Head of caudate nucleus (tissue), 42 donors: ENCODE data around the gene PSD.

Experiments used
- DNase-seq, 42 donors: peaks; one replicate each; pipeline versions ENCODE4 v3.0.0 to v3.0.0-alpha.2; 2020 to 2021; ENCODE audit warnings: mixed read lengths in 7 of 42
- intact Hi-C: fragments of 100-400 bp; cut with DNase I; formaldehyde crosslinking; loops from one replicate; pipeline ENCODE4 v1.15.0; 2022

The PSD gene

DNA sequence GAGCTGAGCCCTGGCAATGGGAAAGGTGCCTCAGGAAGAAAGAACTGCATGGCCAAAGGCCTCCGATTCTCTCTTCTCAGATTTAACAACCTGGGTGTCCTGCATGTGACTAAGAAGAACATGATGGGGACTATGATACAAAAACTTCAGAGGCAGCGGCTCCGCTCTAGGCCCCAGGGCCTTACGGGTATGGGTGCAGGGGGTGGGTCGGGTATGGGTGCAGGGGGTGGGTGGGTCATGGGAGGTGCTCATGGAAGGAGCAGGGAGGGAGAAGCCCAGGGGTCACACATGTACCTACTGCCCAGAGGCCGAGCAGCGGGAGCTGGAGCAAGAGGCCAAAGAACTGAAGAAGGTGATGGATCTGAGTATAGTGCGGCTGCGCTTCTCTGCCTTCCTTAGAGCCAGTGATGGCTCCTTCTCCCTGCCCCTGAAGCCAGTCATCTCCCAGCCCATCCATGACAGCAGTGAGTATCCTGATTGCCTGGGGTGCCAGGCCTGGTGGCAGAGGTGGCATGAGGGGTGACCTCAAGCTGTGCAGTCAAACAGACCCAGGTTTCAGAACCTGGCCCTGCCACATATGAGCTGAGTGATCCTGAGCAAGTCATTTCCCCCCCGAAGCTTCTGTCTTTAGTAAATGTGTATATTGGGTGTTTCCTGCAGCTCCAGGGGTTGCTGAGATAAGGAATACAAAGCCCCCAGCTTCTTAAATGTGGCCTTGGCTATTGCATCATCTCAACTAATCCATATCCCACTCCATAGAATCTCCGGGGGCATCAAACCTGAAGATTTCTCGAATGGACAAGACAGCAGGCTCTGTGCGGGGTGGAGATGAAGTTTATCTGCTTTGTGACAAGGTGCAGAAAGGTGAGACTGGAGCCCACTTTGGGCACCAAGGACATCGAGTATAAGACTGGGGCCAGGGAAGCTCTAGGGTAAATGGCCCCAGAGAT is 21.1 kb downstream of the PSD start:
- intact Hi-C loops: no loop called here
- DNase-seq: no peak

DNA sequence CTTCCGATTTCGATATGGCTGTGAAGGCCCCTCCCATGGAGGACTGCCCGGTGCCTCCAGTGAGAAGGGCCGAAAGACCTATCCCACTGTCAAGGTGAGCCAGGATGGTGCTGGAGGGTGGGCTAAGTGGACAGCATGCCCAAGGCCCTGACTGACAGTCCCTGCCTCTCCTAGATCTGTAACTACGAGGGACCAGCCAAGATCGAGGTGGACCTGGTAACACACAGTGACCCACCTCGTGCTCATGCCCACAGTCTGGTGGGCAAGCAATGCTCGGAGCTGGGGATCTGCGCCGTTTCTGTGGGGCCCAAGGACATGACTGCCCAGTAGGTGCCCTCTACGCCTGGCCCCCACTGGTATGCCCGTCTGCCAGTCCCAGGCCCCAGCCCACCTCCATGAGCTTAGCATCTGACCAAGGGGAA is 21.8 kb downstream of the PSD start:
- DNase-seq: no peak
- intact Hi-C loops: no loop called here

DNA sequence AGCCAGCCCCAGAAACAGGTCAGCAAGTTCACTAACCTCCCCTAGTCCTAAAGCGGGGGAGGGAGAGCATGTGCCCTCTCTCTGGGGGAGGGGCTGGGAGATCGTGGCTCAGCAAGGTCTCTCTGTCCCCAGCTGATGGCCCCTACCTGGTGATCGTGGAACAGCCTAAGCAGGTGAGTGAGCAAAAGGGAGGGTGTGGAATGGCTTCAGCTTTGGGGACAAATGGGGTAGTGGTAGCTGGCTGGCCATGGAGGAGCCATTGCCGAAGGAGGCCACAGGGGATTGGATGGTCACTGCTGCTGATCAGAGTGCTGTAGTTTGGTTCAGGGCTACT is 22.3 kb downstream of the PSD start:
- DNase-seq: no peak
- intact Hi-C loops: no loop called here

DNA sequence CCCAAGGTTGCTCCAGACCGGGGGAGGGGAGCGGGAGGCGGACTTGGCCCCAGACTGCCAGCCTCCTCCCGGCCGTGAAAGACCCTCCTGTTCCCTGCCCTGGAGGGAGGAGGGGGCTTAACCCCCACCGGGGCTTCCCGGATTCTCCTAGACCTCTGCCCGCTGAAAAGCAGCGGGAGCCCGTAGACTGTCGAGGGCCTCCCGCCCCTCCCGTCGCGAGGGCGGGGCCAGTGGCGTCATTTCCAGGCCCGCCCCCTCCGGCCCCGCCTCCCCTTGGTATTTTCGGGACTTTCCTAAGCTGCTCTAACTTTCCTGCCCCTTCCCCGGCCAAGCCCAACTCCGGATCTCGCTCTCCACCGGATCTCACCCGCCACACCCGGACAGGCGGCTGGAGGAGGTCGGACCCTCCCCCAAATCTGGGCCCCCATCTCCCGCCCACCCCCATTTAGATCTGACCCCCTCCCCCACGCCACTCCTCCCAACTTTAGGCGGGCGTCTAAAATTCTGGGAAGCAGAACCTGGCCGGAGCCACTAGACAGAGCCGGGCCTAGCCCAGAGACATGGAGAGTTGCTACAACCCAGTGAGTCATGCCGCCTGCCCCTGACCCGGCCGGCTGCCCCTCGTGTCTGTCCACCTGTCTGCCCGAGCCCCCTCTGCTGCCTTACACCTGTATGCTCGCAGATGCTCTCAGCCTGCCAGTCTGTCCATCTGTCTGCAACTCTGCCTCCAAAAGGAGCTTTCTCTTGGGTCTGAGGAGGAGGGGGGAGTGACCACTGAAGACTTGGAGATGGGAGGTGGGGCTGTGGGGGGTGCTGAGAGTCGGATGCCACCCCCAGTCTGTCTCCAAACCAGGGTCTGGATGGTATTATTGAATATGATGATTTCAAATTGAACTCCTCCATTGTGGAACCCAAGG is 22.9 kb downstream of the PSD start, which contains the start of gene NFKB2:
Gene NFKB2, plus strand, starts transcription at position 306 of the 917 bp plus-strand sequence. Its CDS starts 255 bp downstream, at position 561.
- intact Hi-C loops: no loop called here
- peak; percentile 66 to 93 (median 86) for DNase-seq

DNA sequence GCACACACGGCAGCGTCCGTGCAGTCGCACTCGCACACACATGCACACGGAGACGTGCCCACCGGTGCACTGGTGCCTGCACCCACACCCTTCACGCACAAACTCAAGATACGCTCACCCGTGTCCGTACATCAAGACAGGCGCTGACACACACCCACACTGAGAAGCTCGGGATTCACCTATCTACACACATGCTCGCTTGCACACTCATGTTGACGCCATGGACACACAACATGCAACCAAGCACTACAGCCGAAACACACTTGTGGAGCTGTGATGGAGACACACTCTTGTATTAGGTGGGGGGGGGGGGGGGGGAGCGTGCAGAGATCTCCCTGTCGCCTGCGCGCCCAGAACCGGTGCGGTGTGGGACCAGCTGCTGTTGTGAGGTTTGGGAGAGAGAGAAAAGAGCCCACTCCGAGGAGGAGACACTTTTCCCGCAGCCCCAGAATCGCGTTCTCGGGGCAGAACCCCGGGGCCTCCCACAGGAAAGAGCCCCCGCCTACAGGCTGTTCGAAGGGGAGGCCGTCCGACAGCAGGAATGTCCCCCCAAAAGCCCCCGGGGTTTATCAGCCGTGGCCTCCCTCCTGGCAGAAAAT is 23.7 kb downstream of the PSD start:
- intact Hi-C loops: no loop called here
- DNase-seq: peak in 16 of 42 donors; percentile 10 to 64 (median 42)

DNA sequence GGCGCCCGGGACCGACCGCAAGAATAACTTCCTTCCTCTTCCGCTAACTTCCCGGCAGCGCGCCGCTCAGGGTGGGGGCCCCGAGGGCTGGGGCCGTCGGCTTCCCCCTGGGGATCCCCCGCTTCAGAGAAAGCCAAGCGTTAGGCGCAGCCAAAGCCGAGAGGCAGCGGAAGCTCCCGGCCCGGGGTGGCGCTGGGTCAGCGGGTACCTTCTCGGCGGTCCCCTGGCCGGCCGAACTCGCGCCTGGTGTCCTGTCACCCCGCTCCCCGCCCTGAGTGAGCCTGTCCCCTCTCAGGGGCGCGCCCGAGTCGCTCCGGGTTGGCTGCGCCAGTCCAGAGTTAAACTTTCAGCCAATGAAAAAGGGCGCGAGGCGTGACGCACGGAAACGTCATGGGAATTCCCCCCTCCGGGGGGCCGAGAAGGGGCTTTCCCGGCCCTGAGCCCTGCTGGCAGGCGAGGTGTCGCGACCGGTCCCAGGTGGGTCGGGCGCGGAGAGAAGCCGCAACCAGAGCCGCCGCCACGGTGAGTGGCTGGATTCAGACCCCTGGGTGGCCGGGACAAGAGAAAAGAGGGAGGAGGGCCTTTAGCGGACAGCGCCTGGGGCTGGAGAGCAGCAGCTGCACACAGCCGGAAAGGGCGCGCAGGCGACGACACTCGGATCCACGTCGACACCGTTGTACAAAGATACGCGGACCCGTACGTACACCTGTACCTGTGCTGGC is 24.3 kb downstream of the PSD start:
- peak; percentile 73 to 94 (median 88) for DNase-seq
- intact Hi-C loops: no loop called here

DNA sequence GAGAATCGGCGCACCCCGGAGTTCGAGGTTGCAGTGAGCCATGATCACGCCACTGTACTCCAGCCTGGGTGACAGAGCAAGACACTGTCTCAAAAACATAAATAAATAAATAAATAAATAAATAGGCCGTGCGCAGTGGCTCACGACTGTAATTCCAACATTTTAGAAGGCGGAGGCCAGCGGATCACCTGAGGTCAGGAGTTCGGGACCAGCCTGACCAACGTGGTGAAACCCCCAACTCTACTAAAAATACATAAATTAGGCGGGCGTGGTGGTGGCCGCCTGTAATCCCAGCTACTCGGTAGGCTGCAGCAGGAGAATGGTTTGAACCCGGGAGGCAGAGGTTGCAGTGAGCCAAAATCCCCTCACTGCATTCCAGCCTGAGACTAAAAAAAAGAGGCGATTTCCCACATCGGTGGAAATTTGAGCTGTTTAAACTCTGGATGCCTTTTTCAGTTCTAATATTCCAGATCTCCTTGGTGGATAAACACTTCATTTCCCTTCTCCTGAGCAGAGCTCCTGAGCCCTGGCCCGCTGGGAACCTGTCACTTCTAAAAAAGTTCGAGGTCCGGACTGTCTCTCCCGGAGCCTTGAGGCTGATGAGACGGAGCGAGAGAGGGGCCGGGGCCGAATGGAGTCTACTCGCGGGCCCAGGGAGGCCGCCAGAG is 25.0 kb downstream of the PSD start:
- DNase-seq: peak in 1 of 42 donors; percentile 88
- intact Hi-C loops: no loop called here

DNA sequence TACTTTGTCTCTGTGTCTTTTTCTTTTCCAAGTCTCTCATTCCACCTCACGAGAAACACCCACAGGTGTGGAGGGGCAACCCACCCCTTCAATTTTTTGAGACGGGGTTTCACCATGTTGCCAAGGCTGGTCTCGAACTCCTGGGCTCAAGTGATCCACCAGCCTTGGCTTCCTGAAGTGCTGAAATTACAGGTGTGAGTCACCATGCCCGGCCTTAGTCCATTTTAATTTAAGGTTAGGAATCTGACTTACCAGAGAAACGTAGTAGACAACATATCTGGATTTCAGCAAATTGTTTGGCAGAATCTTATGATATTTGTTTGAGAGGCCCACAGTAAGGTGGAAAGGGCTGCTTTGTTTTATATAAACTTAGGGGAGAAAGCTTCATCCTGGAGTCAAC is 26.3 kb downstream of the PSD start:
- DNase-seq: no peak
- intact Hi-C loops: no loop called here

DNA sequence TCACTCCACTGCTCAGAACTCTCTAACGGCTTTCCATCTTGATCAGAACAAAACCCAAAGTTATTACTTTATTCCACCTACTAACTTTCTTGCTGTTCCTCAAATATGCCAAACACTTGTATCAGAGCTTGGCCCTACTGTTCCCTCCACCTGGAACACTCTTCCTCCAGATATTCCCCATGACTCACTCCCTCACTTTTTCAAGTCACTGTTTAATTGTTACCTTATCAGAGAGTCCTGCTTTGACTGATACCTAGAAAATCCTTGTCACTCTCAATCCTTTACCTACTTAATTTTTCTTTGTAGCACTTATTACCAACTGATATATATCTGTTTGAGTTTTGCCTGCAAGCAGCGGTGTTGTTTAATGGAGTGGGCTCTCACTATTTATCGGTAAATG is 28.7 kb downstream of the PSD start:
- intact Hi-C loops: no loop called here
- DNase-seq: peak in 1 of 42 donors; percentile 66

DNA sequence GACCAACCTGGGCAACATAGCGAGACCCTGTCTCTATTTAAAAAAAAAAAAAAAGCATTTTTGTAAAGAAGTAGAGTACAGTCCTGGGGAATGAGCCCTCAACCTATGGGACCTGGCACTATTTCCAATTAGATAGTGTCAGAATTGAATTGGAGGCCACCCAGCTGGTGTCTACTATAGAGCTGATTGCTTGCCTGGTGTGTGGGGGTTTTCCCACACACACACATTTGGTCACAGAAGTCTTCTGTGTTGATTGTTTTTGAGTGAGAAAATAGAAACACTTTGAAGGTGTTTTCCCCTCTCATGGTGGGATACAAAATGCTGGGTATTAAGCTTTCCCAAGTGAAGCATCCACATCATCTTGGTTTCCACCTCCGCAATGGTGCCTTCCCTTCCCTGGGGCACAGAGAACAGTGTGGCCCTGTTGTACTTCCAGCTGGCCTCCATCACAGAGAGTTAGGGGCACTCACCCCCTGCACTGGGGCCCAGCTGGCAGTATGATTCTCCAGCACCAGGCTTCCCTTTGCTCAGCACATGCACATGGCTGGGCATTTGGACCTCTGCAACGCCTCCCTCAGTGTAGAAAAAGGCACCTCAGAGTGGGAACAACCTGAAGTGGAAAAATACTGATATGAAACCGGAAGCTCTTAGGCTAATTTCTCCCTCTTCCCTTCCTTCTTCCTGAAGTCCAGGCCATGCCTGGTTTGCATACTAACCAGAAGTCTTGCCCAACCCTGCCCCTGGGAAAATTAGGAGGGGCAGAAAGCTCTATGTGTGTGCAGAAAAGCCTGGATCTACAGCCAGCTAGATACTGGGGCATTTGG is 33.8 kb downstream of the PSD start:
- intact Hi-C loops: no loop called here
- peak in 1 of 42 donors; percentile 42 for DNase-seq

DNA sequence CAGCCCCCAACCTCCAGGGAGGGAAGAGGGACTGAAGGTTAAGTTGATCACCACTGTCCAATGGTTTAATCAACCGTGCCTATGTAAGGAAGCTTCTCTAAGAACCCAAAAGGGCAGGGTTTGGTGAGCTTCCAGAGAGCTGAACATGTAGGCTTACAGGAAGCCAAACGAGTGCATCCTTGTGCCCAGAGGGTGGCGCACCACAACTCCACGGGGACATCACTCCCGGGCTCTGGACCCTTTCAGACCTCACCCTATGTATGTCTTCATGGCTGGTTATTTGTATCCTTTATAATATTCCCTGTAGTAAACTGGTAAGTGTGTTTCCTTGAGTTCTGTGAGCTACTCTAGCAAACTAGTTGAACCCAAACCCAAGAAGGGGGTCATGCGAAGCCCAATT is 34.5 kb downstream of the PSD start:
- intact Hi-C loops: no loop called here
- DNase-seq: no peak

DNA sequence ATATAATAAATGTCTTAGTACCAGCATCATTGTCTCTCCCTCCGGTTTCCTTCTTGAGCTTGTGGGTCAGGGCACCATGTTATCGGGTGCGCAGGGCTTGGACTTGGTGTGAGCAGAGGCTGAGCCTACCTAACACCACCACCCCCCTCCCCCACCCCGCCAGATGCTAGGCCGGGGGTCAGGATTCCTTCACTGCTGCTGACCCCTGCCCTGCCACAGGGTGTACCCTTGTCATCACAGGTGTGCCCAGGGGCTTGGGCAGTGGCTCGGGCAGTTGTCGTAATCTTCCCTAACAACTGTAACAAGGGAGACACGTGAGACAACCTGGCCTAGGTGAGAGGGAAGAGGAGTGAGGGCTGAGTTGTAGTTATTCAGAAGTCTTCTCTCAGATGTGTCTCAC is 35.7 kb downstream of the PSD start:
- intact Hi-C loops: no loop called here
- DNase-seq: no peak

DNA sequence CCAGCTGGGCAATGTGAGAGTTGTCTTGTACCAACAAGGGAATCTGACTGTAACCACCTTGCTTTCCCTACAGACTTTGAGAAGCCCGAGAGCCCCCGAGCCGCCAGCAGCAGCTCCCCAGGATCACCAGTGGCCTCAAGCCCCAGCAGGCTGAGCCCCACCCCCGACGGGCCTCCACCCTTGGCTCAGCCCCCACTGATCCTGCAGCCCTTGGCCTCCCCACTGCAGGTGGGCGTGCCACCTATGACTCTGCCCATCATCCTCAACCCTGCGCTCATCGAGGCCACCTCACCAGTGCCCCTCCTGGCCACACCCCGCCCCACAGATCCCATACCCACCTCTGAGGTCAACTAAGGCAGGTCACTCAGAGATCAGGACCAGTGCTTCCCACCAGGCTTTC is 36.6 kb downstream of the PSD start:
- DNase-seq: no peak
- intact Hi-C loops: no loop called here

DNA sequence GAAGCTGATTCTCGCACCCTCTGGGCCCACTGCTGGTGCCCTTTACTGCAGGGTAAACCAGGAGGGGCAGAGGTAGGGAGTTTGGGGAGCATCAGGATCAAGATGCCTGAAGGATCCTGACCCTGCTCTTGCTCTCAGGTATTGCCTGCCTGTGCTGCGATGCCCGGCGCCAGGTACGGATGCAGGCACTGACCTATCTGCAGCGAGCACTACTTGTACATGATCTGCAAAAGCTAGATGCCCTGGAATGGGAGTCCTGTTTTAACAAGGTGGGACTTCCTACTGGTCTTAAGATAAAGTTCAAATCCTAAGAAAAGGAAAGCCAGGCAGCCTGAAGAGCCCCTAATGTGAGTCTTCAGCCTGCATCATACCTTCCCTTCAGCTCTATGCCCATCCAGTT is 39.2 kb downstream of the PSD start:
- intact Hi-C loops: no loop called here
- no peak for DNase-seq

DNA sequence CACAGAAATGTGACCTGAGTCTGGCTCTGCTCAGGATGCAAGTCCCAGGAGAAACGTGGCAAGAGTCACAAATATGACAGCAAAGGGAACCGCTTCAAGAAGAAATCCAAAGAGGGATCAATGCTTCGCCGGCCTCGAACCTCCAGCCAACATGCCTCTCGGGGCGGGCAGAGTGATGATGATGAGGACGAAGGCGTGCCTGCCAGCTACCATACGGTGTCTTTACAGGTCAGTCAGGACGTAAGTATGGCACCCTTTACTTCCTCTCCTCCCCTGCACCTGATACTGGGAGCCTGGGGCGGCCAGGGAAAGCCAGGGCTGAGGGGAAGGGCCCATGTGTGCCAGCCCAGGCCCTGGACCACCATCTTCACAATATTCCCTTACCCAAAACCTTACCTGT is 41.7 kb downstream of the PSD start:
- no peak for DNase-seq
- intact Hi-C loops: no loop called here

DNA sequence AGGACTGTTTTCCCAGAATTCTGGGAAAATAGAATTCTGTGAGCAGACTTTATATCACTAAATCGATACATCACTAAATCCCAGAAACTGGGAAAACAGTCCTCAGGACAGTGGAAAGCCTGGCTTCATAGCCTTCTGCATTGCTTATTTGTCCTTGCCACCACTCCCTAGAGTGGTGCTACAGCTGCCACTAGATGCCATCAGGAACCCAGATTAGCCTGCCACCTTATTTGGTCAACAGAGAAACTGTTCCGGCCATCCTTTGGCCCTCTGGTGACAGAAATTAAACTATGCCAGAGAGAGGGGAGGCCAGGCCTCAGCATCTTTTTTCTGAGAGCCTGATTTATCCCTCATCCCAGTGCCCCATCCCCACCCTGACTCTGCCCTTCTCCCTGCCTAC is 42.7 kb downstream of the PSD start:
- DNase-seq: no peak
- intact Hi-C loops: no loop called here

DNA sequence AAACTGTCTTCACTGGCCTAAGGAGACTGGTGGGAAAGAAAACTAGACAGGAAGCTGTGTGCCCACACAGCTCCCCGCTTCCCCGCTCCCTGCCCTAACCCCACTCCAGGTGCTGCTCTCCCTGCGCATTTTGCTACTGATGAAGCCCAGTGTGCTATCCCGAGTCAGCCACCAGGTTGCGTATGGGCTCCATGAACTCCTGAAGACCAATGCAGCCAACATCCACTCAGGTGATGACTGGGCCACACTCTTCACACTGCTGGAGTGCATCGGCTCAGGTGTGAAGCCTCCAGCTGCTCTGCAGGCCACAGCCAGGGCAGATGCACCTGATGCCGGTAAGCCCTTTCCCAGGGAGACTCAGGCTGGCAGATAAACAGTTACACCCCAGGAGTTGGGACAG is 43.3 kb downstream of the PSD start:
- DNase-seq: no peak
- intact Hi-C loops: no loop called here

DNA sequence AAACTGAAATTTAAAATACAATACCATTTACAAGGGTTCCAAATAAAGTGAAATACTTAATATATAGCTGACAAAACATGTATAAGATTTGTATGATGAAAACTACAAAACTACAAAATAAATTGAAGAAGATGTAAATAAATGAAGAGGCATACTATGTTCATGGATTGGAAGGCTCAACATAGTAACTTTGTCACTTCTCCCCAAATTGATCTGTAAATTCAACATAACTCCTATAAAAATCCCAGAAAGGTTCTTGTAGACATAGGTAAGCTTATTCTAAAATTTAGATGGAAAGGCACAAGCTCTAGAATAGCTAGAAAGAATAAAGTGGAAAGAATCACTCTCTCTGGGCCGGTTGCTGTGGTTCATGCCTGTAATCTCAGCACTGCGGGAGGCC is 47.3 kb downstream of the PSD start:
- DNase-seq: no peak
- intact Hi-C loops: no loop called here
